A673 (cell line): ENCODE data around the gene CPN2. TPM values are rescaled to one million over a fixed set of nuclear protein-coding genes. Genes with fewer than 3 reads are reported as not detected.

ENCODE experiments used
- BruUV-seq: library from RNA; stranded (reverse); fragments of 400-500 nt; replicated peaks from 2 replicates; lab custom pipeline; 2021; lab: Mats Ljungman, UMichigan
- CTCF ChIA-PET: fragments of 300-600 bp; sonication (Branson Sonifier 250); formaldehyde crosslinking; loops from one replicate; lab custom pipeline; 2022; ENCODE audit warnings: antibody characterized with exemption; lab: Charles Lee
- POLR2A ChIA-PET: fragments of 300-600 bp; sonication (Branson Sonifier 250); formaldehyde crosslinking; loops from one replicate; lab custom pipeline; 2022; ENCODE audit warnings: antibody characterized with exemption; ENCODE audit not compliant: low non-redundant PET; lab: Charles Lee
- DNase-seq: peaks from one replicate; pipeline ENCODE4 v3.0.0-alpha.2; 2015; ENCODE audit warnings: low spot score
- H3K27ac ChIP-seq: fragments of 200-600 bp; sonication (generic); 2 replicates; pipeline ENCODE4 v1.5.1; 2016; ENCODE audit warnings: mixed run types, low read depth, mild to moderate bottlenecking, mixed read lengths, antibody characterized with exemption, low read length; ENCODE audit not compliant: poor library complexity, severe bottlenecking
- H3K27me3 ChIP-seq: fragments of 200-600 bp; sonication (generic); replicated peaks from 2 replicates; pipeline ENCODE4 v1.6.1; 2017; ENCODE audit warnings: mixed run types, low read depth, mild to moderate bottlenecking, mixed read lengths, antibody characterized with exemption, low read length; ENCODE audit not compliant: insufficient read depth, poor library complexity
- H3K36me3 ChIP-seq: fragments of 200-600 bp; sonication (generic); 2 replicates; pipeline ENCODE4 v1.6.1; 2016; ENCODE audit warnings: mixed run types, mild to moderate bottlenecking, mixed read lengths, antibody characterized with exemption, low read length; ENCODE audit not compliant: insufficient read depth, poor library complexity, severe bottlenecking
- H3K4me1 ChIP-seq: fragments of 200-600 bp; sonication (generic); 2 replicates; pipeline ENCODE4 v1.6.1; 2017; ENCODE audit warnings: mixed run types, mild to moderate bottlenecking, mixed read lengths, antibody characterized with exemption, low read length; ENCODE audit not compliant: insufficient read depth, poor library complexity, severe bottlenecking
- H3K4me3 ChIP-seq: fragments of 200-600 bp; sonication (generic); 2 replicates; pipeline ENCODE4 v1.5.1; 2016; ENCODE audit warnings: low read depth, mixed run types, mild to moderate bottlenecking, mixed read lengths, low read length; ENCODE audit not compliant: poor library complexity, severe bottlenecking
- H3K9me3 ChIP-seq: fragments of 200-600 bp; sonication (generic); 2 replicates; pipeline ENCODE4 v1.6.1; 2016; ENCODE audit warnings: mixed run types, low read depth, mild to moderate bottlenecking, mixed read lengths, antibody characterized with exemption, low read length; ENCODE audit not compliant: poor library complexity, severe bottlenecking
- EZH2 ChIP-seq: fragments of 200-600 bp; sonication (generic); IDR thresholded peaks from 2 replicates; pipeline ENCODE4 v1.6.1; 2017; ENCODE audit warnings: borderline replicate concordance, low read depth, mild to moderate bottlenecking, mixed read lengths, antibody characterized with exemption, low read length; ENCODE audit not compliant: poor library complexity, severe bottlenecking
- intact Hi-C: fragments of 100-400 bp; cut with micrococcal nuclease; formaldehyde crosslinking; loops from one replicate; pipeline ENCODE4 v1.10.0; 2022; ENCODE audit not compliant: unreplicated experiment
- total RNA-seq: library from RNA; stranded (reverse); gene quantifications from 2 replicates; pipeline ENCODE4 v1.2.3, GENCODE V29; 2021
- TF ChIP-seq, protein P1 (sequence below): fragments of 300-800, 200-600 bp; sonication (generic); conservative IDR thresholded peaks from 2 replicates; pipeline ENCODE4 v1.5.1; 2017; ENCODE audit warnings: low read depth, mild to moderate bottlenecking, antibody characterized with exemption, low read length, moderate library complexity, mixed read lengths

Gene CPN2
- total RNA-seq, 1 experiment from 2014 or later: not detected

GRCh38 chr3:194303749-194304148 lies 47.4 kb downstream of the CPN2 start:
- TF ChIP-seq EZH2: no peak
- TF ChIP-seq, protein P1, sequence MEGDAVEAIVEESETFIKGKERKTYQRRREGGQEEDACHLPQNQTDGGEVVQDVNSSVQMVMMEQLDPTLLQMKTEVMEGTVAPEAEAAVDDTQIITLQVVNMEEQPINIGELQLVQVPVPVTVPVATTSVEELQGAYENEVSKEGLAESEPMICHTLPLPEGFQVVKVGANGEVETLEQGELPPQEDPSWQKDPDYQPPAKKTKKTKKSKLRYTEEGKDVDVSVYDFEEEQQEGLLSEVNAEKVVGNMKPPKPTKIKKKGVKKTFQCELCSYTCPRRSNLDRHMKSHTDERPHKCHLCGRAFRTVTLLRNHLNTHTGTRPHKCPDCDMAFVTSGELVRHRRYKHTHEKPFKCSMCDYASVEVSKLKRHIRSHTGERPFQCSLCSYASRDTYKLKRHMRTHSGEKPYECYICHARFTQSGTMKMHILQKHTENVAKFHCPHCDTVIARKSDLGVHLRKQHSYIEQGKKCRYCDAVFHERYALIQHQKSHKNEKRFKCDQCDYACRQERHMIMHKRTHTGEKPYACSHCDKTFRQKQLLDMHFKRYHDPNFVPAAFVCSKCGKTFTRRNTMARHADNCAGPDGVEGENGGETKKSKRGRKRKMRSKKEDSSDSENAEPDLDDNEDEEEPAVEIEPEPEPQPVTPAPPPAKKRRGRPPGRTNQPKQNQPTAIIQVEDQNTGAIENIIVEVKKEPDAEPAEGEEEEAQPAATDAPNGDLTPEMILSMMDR: no peak
- Histone ChIP-seq H3K9me3 (no peaks in the 10 kb centered on the region), H3K4me3 (no peak overlapping the region), H3K27me3 (no peaks in the 10 kb centered on the region), H3K27ac (no peak overlapping the region), H3K36me3 (no peaks in the 10 kb centered on the region), H3K4me1 (peaks cover 19% of the 10 kb centered on the region)
- no TSS peak for BruUV-seq
- POLR2A ChIA-PET: no interaction called here
- CTCF ChIA-PET: no interaction called here
- intact Hi-C loops: no loop called here
- no peak for DNase-seq

GRCh38 chr3:194301730-194302129 lies 49.4 kb downstream of the CPN2 start:
- peaks cover 12% of the 10 kb centered on the region for H3K4me1 ChIP-seq
- no peak overlapping the region for H3K27ac ChIP-seq
- no peak overlapping the region for H3K4me3 ChIP-seq
- intact Hi-C loops: no loop called here
- H3K9me3 ChIP-seq: no peaks in the 10 kb centered on the region
- no peak for DNase-seq
- no peak for TF ChIP-seq EZH2
- TF ChIP-seq, protein P1: no peak
- no peaks in the 10 kb centered on the region for H3K27me3 ChIP-seq
- no peaks in the 10 kb centered on the region for H3K36me3 ChIP-seq
- CTCF ChIA-PET: no interaction called here
- BruUV-seq: no TSS peak
- POLR2A ChIA-PET: no interaction called here

DNA sequence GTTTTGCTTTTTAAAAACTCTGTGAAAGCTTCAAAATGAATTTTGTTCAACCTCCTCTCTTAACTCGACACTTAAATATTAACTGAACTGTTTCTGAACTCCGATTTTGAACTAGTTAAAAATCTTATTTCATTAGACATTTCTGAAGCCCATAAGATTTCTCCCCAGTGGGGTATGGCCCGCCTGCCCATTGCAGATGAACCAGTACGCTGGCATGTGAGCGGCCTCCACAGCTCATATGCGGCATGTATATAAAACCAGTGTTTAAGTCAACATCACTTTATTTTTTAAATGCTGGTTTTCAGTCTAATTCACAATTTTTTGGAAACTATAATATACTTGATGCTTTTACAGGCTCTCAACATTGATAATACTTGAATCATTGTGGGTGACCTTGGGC lies 50.2 kb downstream of the CPN2 start:
- BruUV-seq: no TSS peak
- ChIA-PET POLR2A (no interaction called here), CTCF (no interaction called here)
- intact Hi-C loops: no loop called here
- Histone ChIP-seq H3K4me3 (no peak overlapping the region), H3K4me1 (peaks cover 14% of the 10 kb centered on the region), H3K27ac (no peak overlapping the region), H3K9me3 (no peaks in the 10 kb centered on the region), H3K36me3 (no peaks in the 10 kb centered on the region), H3K27me3 (no peaks in the 10 kb centered on the region)
- TF ChIP-seq, protein P1: no peak
- no peak for TF ChIP-seq EZH2
- DNase-seq: no peak
